HG03354 (cell line): Measurements from ENCODE around the gene GLIS2.
A peak's percentile ranks its signal among the peaks of the same experiment; 100 is the strongest.

ENCODE experiments used
- ATAC-seq: cut with Tn5 transposase; IDR thresholded peaks from one replicate; pipeline ENCODE4 v1.9.1; 2021; ENCODE audit warnings: mild to moderate bottlenecking; ENCODE audit not compliant: unreplicated experiment, poor library complexity, severe bottlenecking

The GLIS2 gene

GRCh38 chr16:4317532-4318450 is 1.9 kb downstream of the GLIS2 start:
- no peak for ATAC-seq

DNA sequence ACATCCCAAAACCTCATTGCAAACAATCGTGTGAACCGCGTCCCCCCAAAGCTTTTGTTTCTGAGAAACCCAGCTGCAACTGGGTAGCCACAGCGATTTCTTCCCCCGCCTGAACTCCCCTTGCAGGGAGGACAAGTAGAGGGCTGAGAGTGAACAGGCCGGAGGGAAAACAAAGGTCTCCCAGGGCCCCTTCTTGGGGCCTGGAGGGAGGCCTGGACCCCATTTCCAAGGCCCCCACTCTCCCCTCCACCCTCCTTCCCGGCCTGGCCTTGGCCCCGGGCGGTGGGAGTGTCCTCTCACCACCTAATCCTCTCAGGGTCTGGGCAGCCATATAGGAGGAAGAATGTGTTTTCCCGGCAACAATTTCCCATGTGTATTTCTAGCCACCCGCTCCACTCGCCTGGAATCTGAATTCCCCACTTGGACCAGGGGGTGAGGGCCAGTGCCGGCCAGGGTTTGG is 2.6 kb downstream of the GLIS2 start:
- no peak for ATAC-seq

DNA sequence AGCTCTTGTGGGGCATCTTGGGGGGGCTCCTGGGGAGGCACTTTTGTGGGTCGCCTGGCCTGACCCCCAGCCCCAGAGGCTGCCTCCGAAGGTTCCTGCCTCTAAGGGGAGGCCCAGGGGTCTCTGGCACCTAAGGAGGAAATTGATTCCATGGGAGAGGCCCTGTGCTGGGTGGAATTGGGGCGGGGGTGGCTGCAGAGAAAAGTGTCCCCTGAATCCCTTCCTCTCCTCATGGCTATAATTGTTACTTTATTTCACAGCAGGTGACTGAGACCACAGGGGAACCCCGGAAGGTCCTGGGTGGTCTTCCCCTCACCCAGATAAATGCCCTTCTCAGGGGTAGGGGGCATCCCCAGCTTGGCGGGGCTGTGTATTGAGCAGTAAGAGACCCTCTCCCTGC is 3.1 kb downstream of the GLIS2 start:
- ATAC-seq = no peak

DNA sequence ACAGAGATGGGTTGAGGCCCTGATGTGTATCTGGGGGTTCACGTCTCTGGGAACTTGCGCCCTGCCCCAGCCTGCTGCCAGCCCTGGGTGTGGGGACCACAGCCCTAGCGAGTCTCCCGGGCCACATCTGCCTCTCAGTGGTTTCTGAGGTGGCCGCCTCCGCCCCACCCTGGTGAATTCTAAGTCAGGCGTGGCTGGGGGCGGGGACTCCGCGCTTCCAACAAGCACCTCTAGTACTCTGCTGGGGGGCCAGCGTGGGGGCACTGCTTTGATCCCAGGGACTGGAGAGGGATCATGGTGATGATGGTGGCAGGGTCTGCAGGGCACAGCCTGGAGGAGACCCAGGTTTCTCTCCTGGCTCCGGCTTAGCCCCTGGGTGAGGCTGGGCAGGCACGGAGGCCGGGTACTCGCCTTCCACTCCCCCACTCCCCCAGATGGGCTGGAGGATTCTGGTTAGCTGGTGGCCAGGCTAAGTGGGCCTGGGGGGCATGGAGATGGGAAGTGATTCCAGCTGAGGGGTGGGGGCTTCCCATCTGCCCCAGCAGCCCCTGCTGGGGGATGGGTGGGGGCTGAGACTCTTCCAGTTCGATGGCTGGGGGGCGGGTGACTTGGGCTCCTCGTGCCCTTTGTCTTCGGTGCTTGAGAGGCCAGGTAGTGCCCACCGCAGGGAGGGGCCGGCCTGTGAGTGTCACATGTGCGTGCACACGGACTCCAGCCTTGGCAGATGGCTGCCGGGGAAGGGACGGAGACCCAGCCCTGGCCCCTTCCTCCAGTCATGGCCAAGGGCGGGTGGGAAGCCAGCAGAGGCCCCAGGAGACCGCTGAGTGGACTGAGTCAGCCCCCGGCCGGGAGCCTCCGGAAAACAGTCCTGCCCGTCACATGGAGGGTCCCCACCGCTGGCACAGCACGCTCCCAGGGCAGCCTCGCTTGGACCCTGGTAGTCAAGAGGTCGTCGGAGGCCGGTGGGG is 3.9 kb downstream of the GLIS2 start:
- peak; percentile 40 for ATAC-seq

DNA sequence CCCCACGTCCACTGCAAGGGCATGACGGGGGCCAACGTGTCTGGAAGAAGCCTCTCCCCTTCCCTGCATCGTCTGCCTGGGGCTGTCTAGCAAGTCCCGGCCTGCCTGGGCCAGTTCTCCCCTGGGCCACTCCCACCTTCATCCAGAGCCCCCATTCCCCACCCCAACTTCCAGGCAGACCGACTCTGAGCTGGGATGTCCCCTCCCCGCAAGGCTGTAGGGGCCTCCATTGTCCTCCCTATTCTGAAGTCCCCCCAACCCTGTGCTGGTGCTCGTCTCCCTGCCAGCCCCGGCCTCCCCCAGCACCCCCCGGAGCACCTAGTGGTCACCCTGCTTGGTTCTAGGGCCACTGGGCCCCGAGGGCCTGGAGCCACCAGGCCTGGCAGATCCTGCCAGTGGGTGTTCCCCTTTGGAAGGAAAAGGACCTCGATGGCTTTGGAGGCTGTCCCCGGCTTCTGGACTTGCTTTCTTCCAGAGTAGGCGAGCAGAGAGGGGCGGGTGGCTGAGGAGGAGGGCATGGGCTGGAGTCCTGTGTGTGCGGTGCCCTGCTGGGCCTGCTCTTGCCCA is 4.8 kb downstream of the GLIS2 start:
- no peak for ATAC-seq

GRCh38 chr16:4321286-4322120 is 5.6 kb downstream of the GLIS2 start:
- ATAC-seq = no peak

- ATAC-seq = no peak
These were observed 6.5 kb downstream of the GLIS2 start for GRCh38 chr16:4322121-4323052.

DNA sequence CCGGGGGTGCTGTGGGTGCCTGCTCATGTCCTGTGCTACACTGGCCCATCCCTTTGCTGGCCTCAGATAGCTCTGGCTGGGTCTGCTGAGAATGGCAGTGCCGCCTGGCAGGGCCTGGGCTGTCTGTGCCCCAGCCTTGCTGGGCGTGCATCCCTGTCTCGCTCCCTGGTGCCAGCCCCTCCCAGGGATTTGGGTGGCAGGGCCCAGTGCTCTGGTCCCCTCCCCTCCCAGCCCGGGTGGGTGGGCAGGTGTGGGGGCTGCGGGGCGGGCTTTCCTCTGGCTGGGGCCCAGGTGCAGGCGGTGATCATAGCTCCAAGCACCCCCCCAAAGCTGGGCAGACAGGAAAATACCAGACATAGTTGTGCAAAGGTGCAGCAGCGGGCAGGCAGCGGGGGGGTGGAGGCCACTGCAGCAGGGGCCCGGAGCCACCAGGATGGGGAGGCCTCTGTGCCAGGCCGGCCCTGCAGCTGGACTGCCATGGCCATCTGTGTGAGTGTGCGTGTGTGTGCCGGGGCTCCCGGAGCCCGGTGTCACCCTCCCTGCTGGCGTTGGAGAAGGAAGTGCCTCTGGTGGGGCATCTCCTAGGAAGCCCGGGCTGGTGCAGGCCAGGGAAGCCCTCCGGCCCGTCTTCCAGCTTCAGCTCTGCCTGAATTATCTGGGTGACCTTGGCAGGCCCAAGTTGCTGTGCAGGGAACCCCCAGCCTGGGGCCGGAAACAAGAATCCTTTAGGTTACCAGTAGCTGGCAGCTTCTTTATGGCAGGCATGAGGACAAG is 7.4 kb downstream of the GLIS2 start:
- ATAC-seq = no peak

DNA sequence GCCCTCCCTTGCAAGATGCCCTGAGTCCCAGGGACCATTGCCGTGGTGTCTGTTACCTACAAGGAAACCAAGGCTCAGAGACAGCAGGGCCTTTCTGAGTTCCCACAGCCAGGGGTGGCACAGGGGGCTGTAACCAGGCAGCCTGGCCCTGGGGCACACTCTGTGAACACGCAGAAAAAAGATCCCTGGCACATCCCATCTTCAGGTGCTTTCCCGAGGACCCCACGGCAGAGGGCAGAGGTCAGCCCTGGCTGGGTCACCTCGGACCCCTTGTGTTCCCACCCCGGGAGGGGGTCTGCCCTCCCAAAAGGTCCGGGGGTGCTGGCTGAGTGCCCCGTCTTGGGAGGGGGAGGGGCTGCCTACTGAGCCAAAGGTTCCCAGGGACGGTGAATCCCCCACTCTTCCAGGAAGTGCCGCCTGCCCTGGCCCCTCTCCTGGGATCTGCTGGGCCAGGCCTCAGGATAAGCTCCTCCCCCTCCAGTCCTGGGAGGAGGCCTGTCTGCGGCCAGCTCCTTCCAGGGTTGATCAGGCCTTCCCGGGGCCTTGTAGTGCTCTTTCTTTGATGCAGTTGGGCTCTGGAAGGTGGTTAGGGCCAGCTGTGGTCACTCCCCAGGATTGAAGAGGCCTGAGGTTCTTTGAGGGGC is 8.1 kb downstream of the GLIS2 start:
- no peak for ATAC-seq

DNA sequence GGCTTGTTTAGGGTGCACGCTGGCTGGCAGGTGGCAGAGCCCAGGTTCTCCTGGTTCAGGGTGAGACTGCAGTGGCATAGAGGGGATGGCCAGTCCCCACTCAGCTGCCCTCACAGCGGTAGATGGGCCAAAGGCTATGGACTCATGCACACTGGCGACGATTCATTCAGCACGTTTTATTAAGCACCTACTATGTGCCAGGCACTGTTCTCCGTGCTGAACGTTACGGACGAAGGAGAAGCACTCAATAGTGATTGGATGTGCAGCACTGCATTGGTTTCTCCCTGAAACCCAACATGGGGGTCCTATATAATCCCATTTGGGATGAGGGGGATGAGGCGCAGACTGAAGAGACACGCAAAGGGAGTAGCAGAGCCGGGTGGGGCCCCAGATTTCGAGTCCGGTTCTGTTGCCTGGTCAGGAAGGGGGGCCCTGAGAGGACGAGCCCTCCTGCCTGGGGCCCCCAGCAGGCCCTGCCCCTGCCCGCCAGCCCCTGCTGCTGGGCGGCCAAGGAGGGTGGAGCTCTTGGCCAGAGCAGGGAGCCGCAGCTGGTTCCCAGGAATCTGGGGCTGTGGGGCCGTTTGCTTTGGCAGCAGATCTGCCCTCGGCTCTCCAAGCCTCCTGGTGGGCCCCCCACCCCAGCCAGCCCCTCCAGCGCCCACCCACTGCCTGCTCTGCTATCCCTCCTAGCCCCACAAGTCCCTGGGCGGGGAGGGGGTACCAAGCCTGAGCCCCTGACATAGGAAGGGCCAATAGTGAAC is 8.8 kb downstream of the GLIS2 start:
- ATAC-seq = no peak

DNA sequence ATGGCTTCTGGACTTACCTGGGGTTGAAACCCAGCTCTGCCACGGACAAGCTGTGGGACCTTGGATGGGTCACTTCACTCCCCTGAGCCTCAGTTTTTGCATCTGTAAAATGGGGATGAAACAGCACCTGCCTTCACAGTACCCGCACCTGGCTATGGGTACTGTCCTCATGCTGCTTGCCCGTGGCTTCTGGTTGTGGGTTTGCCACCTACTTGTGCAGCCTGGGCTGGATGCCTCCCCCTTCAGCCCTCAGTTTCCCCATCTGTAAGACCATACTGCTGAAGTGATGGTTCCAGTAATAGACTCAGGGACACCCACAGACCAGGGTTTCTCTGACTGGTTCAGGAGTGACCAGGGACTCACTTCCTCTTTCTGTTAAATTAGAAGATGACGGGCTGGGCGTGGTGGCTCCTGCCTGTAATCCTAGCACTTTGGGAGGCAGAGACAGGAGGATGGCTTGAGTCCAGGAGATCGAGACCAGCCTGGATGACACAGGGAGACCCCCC is 9.4 kb downstream of the GLIS2 start:
- ATAC-seq = no peak

GRCh38 chr16:4327386-4328045 is 11.6 kb downstream of the GLIS2 start:
- ATAC-seq = no peak

GRCh38 chr16:4328046-4328781 is 12.3 kb downstream of the GLIS2 start:
- no peak for ATAC-seq

GRCh38 chr16:4328782-4329775 is 13.2 kb downstream of the GLIS2 start:
- no peak for ATAC-seq
